HepG2 (cell line): Measurements from ENCODE around the gene RPL22L1. TPM values are rescaled to one million over a fixed set of nuclear protein-coding genes. Genes with fewer than 3 reads are reported as not detected.
A peak's percentile ranks its signal among the peaks of the same experiment; 100 is the strongest.

Experiments
- FOXC1 ChIP-seq: sonication (generic); formaldehyde crosslinking; IDR thresholded peaks from 2 replicates; pipeline ENCODE4 v1.8.0; 2022; ENCODE audit warnings: mild to moderate bottlenecking, missing genetic modification reagents, borderline replicate concordance
- FOXP4 ChIP-seq: sonication (generic); formaldehyde crosslinking; IDR thresholded peaks from 2 replicates; pipeline ENCODE4 v1.4.0; 2020; ENCODE audit warnings: missing genetic modification reagents
- MAZ ChIP-seq, 2 experiments: sonication (generic) in 1 of 2; formaldehyde crosslinking in 1 of 2; IDR thresholded peaks; 2 replicates each; pipeline versions ENCODE4 v1.5.0 to v1.6.1; 2012 to 2020; ENCODE audit warnings: low read depth in 2 of 2, mild to moderate bottlenecking in 2 of 2, borderline replicate concordance in 1 of 2, improper control_type of control experiment in 1 of 2, low read length in 1 of 2, missing genetic modification reagents in 1 of 2, moderate library complexity in 1 of 2
- MEIS1 ChIP-seq: sonication (generic); formaldehyde crosslinking; IDR thresholded peaks from 2 replicates; pipeline ENCODE4 v1.9.0; 2021; ENCODE audit warnings: mild to moderate bottlenecking, missing genetic modification reagents, moderate library complexity, borderline replicate concordance
- PBX3 ChIP-seq: sonication (generic); formaldehyde crosslinking; IDR thresholded peaks from 2 replicates; pipeline ENCODE4 v1.8.1; 2023; ENCODE audit warnings: missing genetic modification reagents, inconsistent platforms, borderline replicate concordance
- POGK ChIP-seq: sonication (generic); formaldehyde crosslinking; conservative IDR thresholded peaks from 2 replicates; pipeline ENCODE4 v1.8.0; 2022; ENCODE audit warnings: mild to moderate bottlenecking, moderate library complexity, missing genetic modification reagents
- PRDM15 ChIP-seq: sonication (generic); formaldehyde crosslinking; IDR thresholded peaks from 2 replicates; pipeline ENCODE4 v1.4.0; 2020; ENCODE audit warnings: missing genetic modification reagents
- STAT6 ChIP-seq: sonication (generic); formaldehyde crosslinking; IDR thresholded peaks from 2 replicates; pipeline ENCODE4 v1.4.0; 2020; ENCODE audit warnings: missing genetic modification reagents, mild to moderate bottlenecking, borderline replicate concordance
- TFDP1 ChIP-seq: IDR thresholded peaks from 2 replicates; pipeline ENCODE4 v1.6.1; 2016; ENCODE audit warnings: missing compliant biosample characterization, missing genetic modification reagents, borderline replicate concordance
- ZNF354B ChIP-seq: sonication (generic); formaldehyde crosslinking; IDR thresholded peaks from 2 replicates; pipeline ENCODE4 v1.8.0; 2022; ENCODE audit warnings: mild to moderate bottlenecking, missing genetic modification reagents
- ZNF788 ChIP-seq: sonication (generic); formaldehyde crosslinking; IDR thresholded peaks from 2 replicates; pipeline ENCODE4 v1.5.0; 2020; ENCODE audit warnings: mild to moderate bottlenecking, missing genetic modification reagents, borderline replicate concordance
- ZSCAN31 ChIP-seq: sonication (generic); formaldehyde crosslinking; IDR thresholded peaks from 2 replicates; pipeline ENCODE4 v1.5.0; 2020; ENCODE audit warnings: low read depth, mild to moderate bottlenecking, missing genetic modification reagents
- polyA plus RNA-seq, 8 experiments: library from polyadenylated mRNA; depleted of rRNA in 3 of 8; stranded (reverse) in 7 of 8; unstranded in 1 of 8; fragments of >200 nt; fragmentation: Illumina TruSeq in 4 of 8; extraction: Trizol in 4 of 8; gene quantifications; 2 replicates each; pipeline versions ENCODE4 v1.2.1 to v1.2.3, GENCODE V29; 2011 to 2016; ENCODE audit warnings: low read depth in 4 of 8, missing spikeins in 1 of 8, mixed read lengths in 1 of 8; ENCODE audit not compliant: insufficient read depth in 1 of 8
- total RNA-seq, 5 experiments: library from RNA; depleted of rRNA; stranded (reverse); fragments of >200 nt; fragmentation: Illumina TruSeq; extraction: Trizol; gene quantifications; 2 replicates each; pipeline ENCODE4 v1.2.3, GENCODE V29; 2016; ENCODE audit warnings: low read depth in 1 of 5

The RPL22L1 gene
- total and polyA plus RNA-seq, 2 of the 13 experiments (the other 11 are each of a cell fraction or from before 2014, with no cell fraction given) = 42.7 to 152 TPM

GRCh38 chr3:170907637-170908234, 37.7 kb upstream of the RPL22L1 start (continued):
- no peak for TF ChIP-seq MEIS1 (CRISPR knock-in tag)
- TF ChIP-seq PBX3 (CRISPR knock-in tag) = no peak
- 0 out of 2 replicates have a peak, but pooled peaks have one; percentile 18 for TF ChIP-seq FOXC1 (CRISPR knock-in tag)
- TF ChIP-seq STAT6 (CRISPR knock-in tag) = 0 out of 2 replicates have a peak, but pooled peaks have one; percentile 9
- TF ChIP-seq PRDM15 (CRISPR knock-in tag) = 0 out of 2 replicates have a peak, but pooled peaks have one; percentile 23
- peak; percentile 30; the same call in 1 of the 2 replicates for TF ChIP-seq ZNF788
- TF ChIP-seq POGK (CRISPR knock-in tag) = 0 out of 2 replicates have a peak, but pooled peaks have one; percentile 7
- TF ChIP-seq FOXP4 = no peak
- TF ChIP-seq MAZ (IDR thresholded peaks at IDR 0.05; ENCODE audit: borderline replicate concordance, low read depth, low read length) = no peak
- 0 out of 2 replicates have a peak, but pooled peaks have one; percentile 2 for TF ChIP-seq MAZ (CRISPR knock-in tag; IDR thresholded peaks at IDR 0.05; ENCODE audit: low read depth)
- 0 out of 2 replicates have a peak, but pooled peaks have one; percentile 11 for TF ChIP-seq TFDP1
- TF ChIP-seq ZNF354B (CRISPR knock-in tag) = no peak
- 0 out of 2 replicates have a peak, but pooled peaks have one; percentile 5 for TF ChIP-seq ZSCAN31 (CRISPR knock-in tag)
